H1 (cell line): ENCODE results near the gene EVA1C. TPM values are rescaled to one million over a fixed set of nuclear protein-coding genes. Genes with fewer than 3 reads are reported as not detected.

Experiments
- CTCF ChIA-PET: fragments of 300-600 bp; sonication (Branson Sonifier 250); formaldehyde crosslinking; loops from one replicate; lab custom pipeline; 2021; ENCODE audit not compliant: partially characterized antibody; lab: Charles Lee
- POLR2A ChIA-PET: fragments of 300-600 bp; sonication (Branson Sonifier 250); formaldehyde crosslinking; loops from one replicate; lab custom pipeline; 2021; ENCODE audit warnings: inconsistent platforms; ENCODE audit not compliant: partially characterized antibody; lab: Charles Lee
- DNase-seq, 2 experiments: peaks; one replicate each; pipeline versions ENCODE4 v3.0.0 to v3.0.0-alpha.2; 2010 to 2022; ENCODE audit warnings: low spot score in 2 of 2, low read depth in 1 of 2, mixed read lengths in 1 of 2
- FAIRE-seq: peaks from 2 replicates; lab custom pipeline; 2011; peaks lifted over from hg19 to GRCh38; lab: Jason Lieb, UNC
- H2AFZ ChIP-seq: 2 replicates; pipeline ENCODE4 v1.8.1; 2012; ENCODE audit warnings: low read length, inconsistent platforms
- H2AK5ac ChIP-seq: 2 replicates; pipeline ENCODE4 v1.6.1; 2013; ENCODE audit warnings: low read depth, low read length
- H2BK120ac ChIP-seq: replicated peaks from 2 replicates; pipeline ENCODE3; 2013; ENCODE audit warnings: low read depth, low read length, inconsistent platforms
- H2BK12ac ChIP-seq: 2 replicates; pipeline ENCODE4 v1.6.1; 2013; ENCODE audit warnings: low read depth, low read length
- H2BK15ac ChIP-seq: 2 replicates; pipeline ENCODE4 v1.6.1; 2013; ENCODE audit warnings: low read length
- H2BK20ac ChIP-seq: 2 replicates; pipeline ENCODE4 v1.6.1; 2013; ENCODE audit warnings: low read length
- H2BK5ac ChIP-seq: 2 replicates; pipeline ENCODE4 v1.6.1; 2013; ENCODE audit warnings: low read depth, low read length
- H3K14ac ChIP-seq: 2 replicates; pipeline ENCODE4 v1.6.1; 2013; ENCODE audit warnings: inconsistent platforms; ENCODE audit not compliant: insufficient read length
- H3K18ac ChIP-seq: 2 replicates; pipeline ENCODE4 v1.6.1; 2013; ENCODE audit warnings: low read length; ENCODE audit errors: extremely low read depth
- H3K23ac ChIP-seq: 2 replicates; pipeline ENCODE4 v1.6.1; 2013; ENCODE audit warnings: inconsistent platforms; ENCODE audit not compliant: insufficient read length
- H3K23me2 ChIP-seq: 2 replicates; pipeline ENCODE4 v1.6.1; 2013; ENCODE audit warnings: low read depth, low read length
- H3K27ac ChIP-seq: 2 replicates; pipeline ENCODE4 v1.6.1; 2011; ENCODE audit warnings: low read depth, low read length, inconsistent platforms
- H3K27me3 ChIP-seq, 4 experiments: replicated peaks in 1 of 4; 1 replicate in 1 of 4; 2 replicates in 3 of 4; pipeline versions ENCODE4 v1.6.1 to v1.8.1; 2011 to 2013; ENCODE audit warnings: low read length in 3 of 4, mild to moderate bottlenecking in 3 of 4, inconsistent platforms in 2 of 4, mixed read lengths in 2 of 4, moderate library complexity in 1 of 4; ENCODE audit not compliant: control insufficient read depth in 3 of 4, insufficient read depth in 3 of 4; ENCODE audit errors: extremely low read depth in 1 of 4
- H3K36me3 ChIP-seq, 4 experiments: 2 replicates each; pipeline versions ENCODE4 v1.6.1 to v1.8.1; 2011 to 2013; ENCODE audit warnings: mild to moderate bottlenecking in 4 of 4, low read length in 3 of 4, moderate library complexity in 2 of 4, control low read depth in 1 of 4, inconsistent platforms in 1 of 4; ENCODE audit not compliant: insufficient read depth in 4 of 4, control insufficient read depth in 2 of 4
- H3K4ac ChIP-seq: replicated peaks from 2 replicates; pipeline ENCODE3; 2013; ENCODE audit warnings: low read length, low read depth, mixed read lengths, inconsistent platforms; ENCODE audit not compliant: insufficient read length
- H3K4me1 ChIP-seq, 4 experiments: replicated peaks in 1 of 4; 1 replicate in 1 of 4; 2 replicates in 3 of 4; pipeline versions ENCODE4 v1.6.1 to v1.8.1; 2011 to 2013; ENCODE audit warnings: low read length in 3 of 4, inconsistent platforms in 2 of 4, mixed read lengths in 1 of 4; ENCODE audit not compliant: insufficient read depth in 4 of 4, control insufficient read depth in 3 of 4
- H3K4me2 ChIP-seq, 2 experiments: 2 replicates each; pipeline versions ENCODE4 v1.6.1 to v1.8.1; 2011 to 2013; ENCODE audit warnings: low read depth in 2 of 2, low read length in 2 of 2, control low read depth in 1 of 2, inconsistent platforms in 1 of 2, mild to moderate bottlenecking in 1 of 2; ENCODE audit not compliant: insufficient read depth in 1 of 2
- H3K4me3 ChIP-seq, 4 experiments: fragments of 200-600, 300-600 bp in 1 of 4; sonication (generic), shearing (Covaris generic), sonication (Bioruptor Twin) in 1 of 4; 2 replicates each; pipeline versions ENCODE4 v1.5.1 to v1.8.1; 2011 to 2016; ENCODE audit warnings: low read length in 4 of 4, low read depth in 3 of 4, control low read depth in 2 of 4, inconsistent platforms in 2 of 4, mild to moderate bottlenecking in 2 of 4, mixed read lengths in 1 of 4, moderate library complexity in 1 of 4; ENCODE audit not compliant: insufficient read depth in 2 of 4; ENCODE audit errors: extremely low read depth in 1 of 4
- H3K56ac ChIP-seq: replicated peaks from 2 replicates; pipeline ENCODE3; 2013; ENCODE audit warnings: low read depth, mild to moderate bottlenecking, mixed read lengths, low read length, inconsistent platforms; ENCODE audit not compliant: insufficient read length
- H3K79me1 ChIP-seq: 2 replicates; pipeline ENCODE4 v1.6.1; 2013; ENCODE audit warnings: low read depth, low read length, control low read depth
- H3K79me2 ChIP-seq, 2 experiments: 2 replicates each; pipeline versions ENCODE4 v1.6.1 to v1.8.1; 2012 to 2013; ENCODE audit warnings: low read length in 2 of 2, mild to moderate bottlenecking in 2 of 2, inconsistent platforms in 1 of 2; ENCODE audit not compliant: insufficient read depth in 2 of 2, control insufficient read depth in 1 of 2
- H3K9ac ChIP-seq, 4 experiments: replicated peaks in 1 of 4; 1 replicate in 1 of 4; 2 replicates in 3 of 4; pipeline versions ENCODE4 v1.6.1 to v1.8.1; 2011 to 2013; ENCODE audit warnings: low read depth in 3 of 4, low read length in 3 of 4, control low read depth in 2 of 4, mild to moderate bottlenecking in 2 of 4, moderate library complexity in 2 of 4, inconsistent platforms in 1 of 4; ENCODE audit errors: extremely low read depth in 1 of 4
- H3K9me3 ChIP-seq, 2 experiments: 2 replicates each; pipeline versions ENCODE4 v1.6.1 to v1.8.1; 2012 to 2013; ENCODE audit warnings: mild to moderate bottlenecking in 2 of 2, moderate library complexity in 2 of 2, control low read depth in 1 of 2, inconsistent platforms in 1 of 2, low read depth in 1 of 2, low read length in 1 of 2, mixed read lengths in 1 of 2; ENCODE audit not compliant: insufficient read depth in 2 of 2
- H4K20me1 ChIP-seq, 2 experiments: replicated peaks in 1 of 2; 2 replicates each; pipeline versions ENCODE3 to v1.8.1; 2011 to 2013; ENCODE audit warnings: inconsistent platforms in 2 of 2, low read length in 2 of 2, mild to moderate bottlenecking in 1 of 2; ENCODE audit not compliant: insufficient read depth in 2 of 2, control insufficient read depth in 1 of 2
- H4K5ac ChIP-seq: 2 replicates; pipeline ENCODE4 v1.6.1; 2013; ENCODE audit warnings: low read length, low read depth, mixed read lengths, inconsistent platforms; ENCODE audit not compliant: insufficient read length
- H4K8ac ChIP-seq: 2 replicates; pipeline ENCODE4 v1.8.0; 2013; ENCODE audit warnings: mild to moderate bottlenecking, moderate library complexity, low read length, inconsistent platforms; ENCODE audit not compliant: insufficient read depth; ENCODE audit errors: extremely low read depth
- H4K91ac ChIP-seq: replicated peaks from 2 replicates; pipeline ENCODE3; 2013; ENCODE audit warnings: low read length, mixed read lengths, inconsistent platforms; ENCODE audit not compliant: insufficient read length
- TAF7 ChIP-seq: optimal IDR thresholded peaks from 2 replicates; pipeline ENCODE3; 2011; ENCODE audit warnings: low read depth, mild to moderate bottlenecking, inconsistent platforms, low read length, moderate library complexity, borderline replicate concordance
- WGBS, 2 experiments: shearing (Covaris generic) in 1 of 2; methylation state at CpG; one replicate each; pipeline versions ENCODE4 v1.1.6 to v1.1.7; 2013 to 2015; ENCODE audit warnings: low lambda C conversion rate in 2 of 2, mixed read lengths in 2 of 2, inconsistent platforms in 1 of 2, low coverage in 1 of 2, missing lambda C conversion rate in 1 of 2; ENCODE audit not compliant: insufficient replicate concordance in 2 of 2, insufficient coverage in 1 of 2, insufficient read length in 1 of 2; ENCODE audit errors: extremely low coverage in 1 of 2, missing lambda C conversion rate in 1 of 2; 5-methylcytosine and 5-hydroxymethylcytosine counted together
- polyA plus RNA-seq, 7 experiments: library from polyadenylated mRNA; depleted of rRNA in 3 of 7; stranded (reverse) in 5 of 7; unstranded in 2 of 7; fragments of >200 nt in 5 of 7; fragments of 200-250 nt in 2 of 7; gene quantifications; 1 replicate in 5 of 7; 2 replicates in 1 of 7; 4 replicates in 1 of 7; pipeline versions ENCODE4 v1.2.1 to v1.2.3, GENCODE V29; 2011 to 2013; ENCODE audit warnings: missing spikeins in 2 of 7, mixed read lengths in 2 of 7
- total RNA-seq: library from RNA; stranded (reverse); fragmentation: NEBNext Ultra II Directional; extraction: Animal tissue kit (Norgen Biotek cat#: 25700); gene quantifications from 2 replicates; pipeline ENCODE4 v1.2.1, GENCODE V29; 2021

Gene EVA1C
- total and polyA plus RNA-seq, 2 of the 8 experiments (the other 6 are each of a cell fraction or from before 2014, with no cell fraction given) = 2.6 to 3.6 TPM

DNA sequence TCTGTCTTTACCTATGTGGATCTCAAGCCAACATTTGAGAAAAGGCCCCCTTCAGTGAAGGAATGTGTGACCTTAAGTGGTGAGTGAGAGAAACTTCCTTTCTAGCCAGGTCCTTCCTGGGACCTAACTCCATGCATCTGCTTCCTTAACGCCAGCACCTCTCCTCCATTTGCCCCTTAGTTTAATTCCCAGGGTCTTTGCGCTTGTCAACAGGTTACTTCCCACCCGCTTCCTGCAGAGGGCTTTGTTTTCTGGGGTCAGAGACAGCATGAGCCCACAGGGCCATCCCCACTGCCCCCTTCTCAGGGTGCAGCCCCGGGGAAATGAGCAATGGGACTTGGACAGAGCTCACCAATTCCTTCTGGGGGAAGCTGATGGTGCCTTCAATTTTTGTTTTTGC is 54.8 kb downstream of the EVA1C start:
- Histone ChIP-seq H4K20me1 (no peaks in the 10 kb centered on the region), H4K5ac (no peak overlapping the region), H3K56ac (no peak overlapping the region), H2BK12ac (no peak overlapping the region), H2BK20ac (no peak overlapping the region), H3K14ac (no peak overlapping the region), H3K9ac (no peak overlapping the region), H2AFZ (no peak overlapping the region), H3K4me3 (no peak overlapping the region), H3K27me3 (no peaks in the 10 kb centered on the region), H3K79me1 (no peaks in the 10 kb centered on the region), H3K79me2 (no peaks in the 10 kb centered on the region), H3K4ac (no peak overlapping the region), H3K9me3 (peaks cover 0 to 3% of the 10 kb centered on the region in 2 experiments; a peak in 1 of 4 replicates), H3K4me2 (no peak overlapping the region), H3K18ac (no peak overlapping the region)
- POLR2A ChIA-PET = no interaction called here
- no peak for TF ChIP-seq TAF7
- TF ChIP-seq, all 59 proteins: peak for 0
- Histone ChIP-seq H2BK120ac (no peak overlapping the region), H2AK5ac (no peak overlapping the region), H4K91ac (no peak overlapping the region), H3K36me3 (no peaks in the 10 kb centered on the region; a peak in 1 of 8 replicates), H2BK5ac (no peak overlapping the region), H3K23me2 (no peaks in the 10 kb centered on the region), H3K27ac (no peak overlapping the region), H3K23ac (no peak overlapping the region), H4K8ac (no peak overlapping the region), H3K4me1 (peaks cover 0 to 3% (median 1%) of the 10 kb centered on the region in 4 experiments; a peak in 3 of 7 replicates), H2BK15ac (no peak overlapping the region)
- CTCF ChIA-PET = interaction anchor here (1.0 to 1.6 kb wide), 4 partner anchors 8 to 99 kb away, joined by 3 read pairs; no protein-coding TSS in a partner anchor
- FAIRE-seq (no peak), DNase-seq (no peak)
- WGBS, 2 experiments = 60% methylated on average over 4 of the region's 4 CpGs; no CpG with 5 or more reads in 1 of the 2 experiments
